ENCODE data around the gene LANCL3. TPM values are rescaled to one million over a fixed set of nuclear protein-coding genes. Genes with fewer than 3 reads are reported as not detected.

The LANCL3 gene
- total RNA-seq, 1 experiment from 2014 or later, result 2.5 TPM

DNA sequence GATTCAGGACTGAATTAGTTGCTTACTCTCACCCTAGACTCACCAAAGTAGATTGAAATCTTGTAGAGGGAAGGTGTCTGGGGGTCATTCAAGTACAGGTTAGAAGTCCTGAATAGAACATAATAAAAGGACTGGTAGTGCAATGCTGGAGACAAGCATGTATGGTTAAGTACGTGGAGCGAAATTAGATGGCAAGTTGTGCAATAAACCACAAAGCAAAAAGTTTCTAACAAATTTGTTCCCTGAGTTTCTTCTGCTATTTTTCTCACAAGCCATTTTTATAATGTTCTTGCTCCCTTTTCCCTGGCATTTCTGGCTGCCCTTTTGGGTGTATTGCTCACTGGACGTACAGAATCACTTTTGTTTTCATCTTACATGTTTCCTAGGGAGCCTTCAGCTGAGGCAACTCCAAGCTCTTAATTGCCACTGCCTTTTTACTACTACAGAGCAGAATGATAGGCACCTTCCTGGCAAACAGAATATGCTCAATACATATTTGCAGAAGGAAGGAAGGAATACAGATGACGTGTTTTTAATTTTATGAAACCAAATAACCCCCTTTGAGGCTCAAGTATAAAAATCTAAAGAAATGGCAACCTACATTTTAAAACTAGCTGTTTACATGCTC lies 23.4 kb downstream of the LANCL3 start:
- BruUV-seq (replicated peaks), result no TSS peak
- TF ChIP-seq, protein P1, sequence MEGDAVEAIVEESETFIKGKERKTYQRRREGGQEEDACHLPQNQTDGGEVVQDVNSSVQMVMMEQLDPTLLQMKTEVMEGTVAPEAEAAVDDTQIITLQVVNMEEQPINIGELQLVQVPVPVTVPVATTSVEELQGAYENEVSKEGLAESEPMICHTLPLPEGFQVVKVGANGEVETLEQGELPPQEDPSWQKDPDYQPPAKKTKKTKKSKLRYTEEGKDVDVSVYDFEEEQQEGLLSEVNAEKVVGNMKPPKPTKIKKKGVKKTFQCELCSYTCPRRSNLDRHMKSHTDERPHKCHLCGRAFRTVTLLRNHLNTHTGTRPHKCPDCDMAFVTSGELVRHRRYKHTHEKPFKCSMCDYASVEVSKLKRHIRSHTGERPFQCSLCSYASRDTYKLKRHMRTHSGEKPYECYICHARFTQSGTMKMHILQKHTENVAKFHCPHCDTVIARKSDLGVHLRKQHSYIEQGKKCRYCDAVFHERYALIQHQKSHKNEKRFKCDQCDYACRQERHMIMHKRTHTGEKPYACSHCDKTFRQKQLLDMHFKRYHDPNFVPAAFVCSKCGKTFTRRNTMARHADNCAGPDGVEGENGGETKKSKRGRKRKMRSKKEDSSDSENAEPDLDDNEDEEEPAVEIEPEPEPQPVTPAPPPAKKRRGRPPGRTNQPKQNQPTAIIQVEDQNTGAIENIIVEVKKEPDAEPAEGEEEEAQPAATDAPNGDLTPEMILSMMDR (conservative IDR thresholded peaks at IDR 0.05; ENCODE audit: low read depth, low read length), result no peak
- no peak for TF ChIP-seq EZH2 (IDR thresholded peaks at IDR 0.05; ENCODE audit: borderline replicate concordance, low read depth, low read length, poor library complexity, severe bottlenecking)
- Histone ChIP-seq H3K9me3 (ENCODE audit: low read depth, low read length, poor library complexity, severe bottlenecking) (no peaks in the 10 kb centered on the region), H3K27ac (ENCODE audit: low read depth, low read length, poor library complexity, severe bottlenecking) (no peak overlapping the region), H3K4me3 (ENCODE audit: low read depth, low read length, poor library complexity, severe bottlenecking) (no peak overlapping the region), H3K27me3 (replicated peaks; ENCODE audit: insufficient read depth, low read depth, low read length, poor library complexity) (no peaks in the 10 kb centered on the region), H3K4me1 (ENCODE audit: insufficient read depth, low read length, poor library complexity, severe bottlenecking) (no peaks in the 10 kb centered on the region), H3K36me3 (ENCODE audit: insufficient read depth, low read length, poor library complexity, severe bottlenecking) (no peaks in the 10 kb centered on the region)
- intact Hi-C loops (cut with micrococcal nuclease; ENCODE audit: unreplicated experiment), result no loop called here
- no peak for DNase-seq (ENCODE audit: low spot score)
- CTCF ChIA-PET, result no interaction called here
- POLR2A ChIA-PET (ENCODE audit: low non-redundant PET), result no interaction called here

DNA sequence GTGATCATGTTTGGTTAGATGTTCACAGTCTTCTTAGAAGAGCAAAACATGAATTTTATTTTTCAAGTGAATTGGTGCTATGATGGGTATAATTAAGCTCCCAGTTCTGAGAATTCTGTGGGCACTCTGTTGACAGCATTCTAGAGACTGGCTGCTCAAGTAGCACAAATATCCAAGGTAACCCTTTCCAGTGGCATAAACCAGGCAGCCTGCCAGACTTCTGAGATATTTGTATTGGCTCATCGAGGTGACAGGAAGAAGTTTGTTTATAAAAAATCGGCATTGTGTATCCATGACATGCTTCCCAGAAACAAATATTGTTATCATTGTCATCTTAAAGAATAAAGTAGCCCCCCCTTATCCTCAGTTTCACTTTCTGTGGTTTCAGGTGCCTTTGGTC lies 28.3 kb downstream of the LANCL3 start:
- intact Hi-C loops (cut with micrococcal nuclease; ENCODE audit: unreplicated experiment), result no loop called here
- CTCF ChIA-PET, result no interaction called here
- BruUV-seq (replicated peaks), result no TSS peak
- Histone ChIP-seq H3K36me3 (ENCODE audit: insufficient read depth, low read length, poor library complexity, severe bottlenecking) (no peaks in the 10 kb centered on the region), H3K9me3 (ENCODE audit: low read depth, low read length, poor library complexity, severe bottlenecking) (no peaks in the 10 kb centered on the region), H3K27ac (ENCODE audit: low read depth, low read length, poor library complexity, severe bottlenecking) (no peak overlapping the region), H3K4me3 (ENCODE audit: low read depth, low read length, poor library complexity, severe bottlenecking) (no peak overlapping the region), H3K27me3 (replicated peaks; ENCODE audit: insufficient read depth, low read depth, low read length, poor library complexity) (no peaks in the 10 kb centered on the region), H3K4me1 (ENCODE audit: insufficient read depth, low read length, poor library complexity, severe bottlenecking) (no peaks in the 10 kb centered on the region)
- TF ChIP-seq EZH2 (IDR thresholded peaks at IDR 0.05; ENCODE audit: borderline replicate concordance, low read depth, low read length, poor library complexity, severe bottlenecking), result no peak
- TF ChIP-seq, protein P1 (conservative IDR thresholded peaks at IDR 0.05; ENCODE audit: low read depth, low read length), result no peak
- POLR2A ChIA-PET (ENCODE audit: low non-redundant PET), result no interaction called here
- DNase-seq (ENCODE audit: low spot score), result no peak

DNA sequence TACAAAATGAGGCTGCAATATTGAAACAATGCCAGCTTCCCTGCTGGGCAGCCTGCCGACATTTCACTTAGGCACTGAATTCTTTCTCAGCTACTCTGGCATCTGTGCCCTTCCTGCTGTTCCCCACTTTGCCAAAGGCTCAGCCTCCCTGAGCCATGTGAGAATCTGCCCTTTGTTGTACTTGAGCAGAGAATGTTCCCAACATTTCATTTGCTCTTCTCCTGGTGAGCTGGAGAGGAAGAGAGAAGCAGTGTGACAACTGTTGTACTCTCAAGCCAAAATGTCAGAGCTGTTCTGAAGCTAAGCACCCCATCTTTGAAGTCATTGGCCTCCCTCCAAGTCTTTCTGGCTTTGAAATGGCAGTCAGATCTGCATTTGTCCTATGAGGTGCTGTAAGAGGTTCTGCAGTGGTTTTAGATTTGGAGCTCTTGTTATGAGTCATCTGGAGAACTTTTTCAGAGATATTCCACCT lies 32.5 kb downstream of the LANCL3 start:
- TF ChIP-seq, protein P1 (conservative IDR thresholded peaks at IDR 0.05; ENCODE audit: low read depth, low read length), result no peak
- no peak for TF ChIP-seq EZH2 (IDR thresholded peaks at IDR 0.05; ENCODE audit: borderline replicate concordance, low read depth, low read length, poor library complexity, severe bottlenecking)
- H3K4me1 ChIP-seq (ENCODE audit: insufficient read depth, low read length, poor library complexity, severe bottlenecking), result no peaks in the 10 kb centered on the region
- BruUV-seq (replicated peaks), result no TSS peak
- H3K27ac ChIP-seq (ENCODE audit: low read depth, low read length, poor library complexity, severe bottlenecking), result no peak overlapping the region
- no peaks in the 10 kb centered on the region for H3K27me3 ChIP-seq (replicated peaks; ENCODE audit: insufficient read depth, low read depth, low read length, poor library complexity)
- no peaks in the 10 kb centered on the region for H3K36me3 ChIP-seq (ENCODE audit: insufficient read depth, low read length, poor library complexity, severe bottlenecking)
- POLR2A ChIA-PET (ENCODE audit: low non-redundant PET), result no interaction called here
- no peak overlapping the region for H3K4me3 ChIP-seq (ENCODE audit: low read depth, low read length, poor library complexity, severe bottlenecking)
- no peaks in the 10 kb centered on the region for H3K9me3 ChIP-seq (ENCODE audit: low read depth, low read length, poor library complexity, severe bottlenecking)
- CTCF ChIA-PET, result interaction anchor here (0.5 kb wide), 1 partner anchor 94 kb away, joined by 8 read pairs; no protein-coding TSS in a partner anchor
- intact Hi-C loops (cut with micrococcal nuclease; ENCODE audit: unreplicated experiment), result no loop called here
- DNase-seq (ENCODE audit: low spot score), result peak; percentile 9
